PFSK-1 (cell line): ENCODE measurements around the gene RAB11A.

Experiments
- FOXP2 ChIP-seq: optimal IDR thresholded peaks from 2 replicates; pipeline ENCODE3; 2011; ENCODE audit warnings: borderline replicate concordance, control low read depth, inconsistent platforms; ENCODE audit not compliant: insufficient read depth; ENCODE audit errors: extremely low read length, extremely low read depth
- POLR2AphosphoS5 ChIP-seq: IDR thresholded peaks from 2 replicates; pipeline ENCODE4 v1.6.1; 2012; ENCODE audit warnings: low read depth, mild to moderate bottlenecking, control low read depth, low read length, moderate library complexity
- REST ChIP-seq, 2 experiments: IDR thresholded peaks; 2 replicates each; pipeline versions ENCODE4 v1.6.1 to v1.8.0; 2011 to 2012; ENCODE audit warnings: low read depth in 2 of 2, low read length in 2 of 2, control low read depth in 1 of 2, inconsistent platforms in 1 of 2, mild to moderate bottlenecking in 1 of 2, moderate library complexity in 1 of 2; ENCODE audit not compliant: insufficient read depth in 1 of 2
- SIN3A ChIP-seq: IDR thresholded peaks from 2 replicates; pipeline ENCODE4 v1.6.1; 2012; ENCODE audit warnings: mild to moderate bottlenecking, low read length, moderate library complexity, borderline replicate concordance; ENCODE audit not compliant: insufficient read depth
- TAF1 ChIP-seq: IDR thresholded peaks from 2 replicates; pipeline ENCODE4 v1.6.1; 2012; ENCODE audit warnings: low read length, control low read depth, borderline replicate concordance; ENCODE audit not compliant: insufficient read depth

- no peak for TF ChIP-seq TAF1
- TF ChIP-seq POLR2AphosphoS5: no peak
- TF ChIP-seq REST (IDR thresholded peaks at IDR 0.05; ENCODE audit: insufficient read depth in 1 of 2, low read depth in 2 of 2, low read length in 2 of 2): no peak
- no peak for TF ChIP-seq SIN3A
- no peak for TF ChIP-seq FOXP2
These were observed 4.0 kb downstream of the RAB11A start for GRCh38 chr15:65873256-65873655.
